Stimulated activated CD8-positive, alpha-beta memory T cell treated with anti-CD3 and anti-CD28 coated beads, Interleukin-7, amount 100 ng/mL, for 48 hours (primary cell): ENCODE measurements around the gene OGFOD1.
"Not testable (repeated sequence)": the region's sequence is repeated elsewhere in the genome, so short reads cannot be mapped to it uniquely, and the experiment has no call there.

Source experiments
- DNase-seq, 2 donors: peaks; one replicate each; pipeline ENCODE4 v3.0.0-alpha.2; 2020; ENCODE audit warnings: low read depth in 1 of 2; ENCODE audit errors: extremely low read depth in 1 of 2

The OGFOD1 gene

GRCh38 chr16:56478281-56479049 lies 27.1 kb downstream of the OGFOD1 start:
- DNase-seq: no peak

GRCh38 chr16:56479469-56479868 lies 28.1 kb downstream of the OGFOD1 start:
- DNase-seq: no peak

GRCh38 chr16:56480776-56481467 lies 29.6 kb downstream of the OGFOD1 start:
- no peak for DNase-seq

GRCh38 chr16:56481468-56482122 lies 30.2 kb downstream of the OGFOD1 start:
- no peak for DNase-seq

GRCh38 chr16:56482683-56483236 lies 31.4 kb downstream of the OGFOD1 start:
- no peak for DNase-seq

- no peak for DNase-seq
Measured at GRCh38 chr16:56483394-56483793, 32.0 kb downstream of the OGFOD1 start.

GRCh38 chr16:56488035-56488434 lies 36.7 kb downstream of the OGFOD1 start:
- no peak for DNase-seq

GRCh38 chr16:56488868-56489267 lies 37.5 kb downstream of the OGFOD1 start:
- DNase-seq: not testable (repeated sequence)

GRCh38 chr16:56491657-56492261 lies 40.4 kb downstream of the OGFOD1 start:
- no peak for DNase-seq

- no peak for DNase-seq
Measured at GRCh38 chr16:56493126-56493525, 41.8 kb downstream of the OGFOD1 start.

- no peak for DNase-seq
Measured at GRCh38 chr16:56493815-56494214, 42.5 kb downstream of the OGFOD1 start.

- DNase-seq: no peak
Measured at GRCh38 chr16:56505181-56505580, 53.8 kb downstream of the OGFOD1 start.

GRCh38 chr16:56506941-56507340 lies 55.6 kb downstream of the OGFOD1 start:
- DNase-seq: no peak

GRCh38 chr16:56510544-56510943 lies 59.2 kb downstream of the OGFOD1 start:
- no peak for DNase-seq

- DNase-seq: no peak
Measured at GRCh38 chr16:56512025-56512424, 60.7 kb downstream of the OGFOD1 start.

GRCh38 chr16:56513091-56513490 lies 61.7 kb downstream of the OGFOD1 start:
- DNase-seq: no peak

- no peak for DNase-seq
Measured at GRCh38 chr16:56513972-56514371, 62.6 kb downstream of the OGFOD1 start.

- DNase-seq: no peak
Measured at GRCh38 chr16:56514845-56515244, 63.5 kb downstream of the OGFOD1 start.

- DNase-seq: no peak
Measured at GRCh38 chr16:56515665-56516064, 64.3 kb downstream of the OGFOD1 start.

- DNase-seq: no peak
Measured at GRCh38 chr16:56517206-56517605, 65.9 kb downstream of the OGFOD1 start.

GRCh38 chr16:56518425-56518824 lies 67.1 kb downstream of the OGFOD1 start:
- DNase-seq: no peak
